NCI-H187 treated with DMSO at 0.1 percent for 48 hours (cell line): ENCODE results near the gene CA10.

ENCODE experiments used
- DNase-seq: peaks from one replicate; lab custom pipeline; 2025; lab: John Stamatoyannopoulos, UW

Gene CA10

DNA sequence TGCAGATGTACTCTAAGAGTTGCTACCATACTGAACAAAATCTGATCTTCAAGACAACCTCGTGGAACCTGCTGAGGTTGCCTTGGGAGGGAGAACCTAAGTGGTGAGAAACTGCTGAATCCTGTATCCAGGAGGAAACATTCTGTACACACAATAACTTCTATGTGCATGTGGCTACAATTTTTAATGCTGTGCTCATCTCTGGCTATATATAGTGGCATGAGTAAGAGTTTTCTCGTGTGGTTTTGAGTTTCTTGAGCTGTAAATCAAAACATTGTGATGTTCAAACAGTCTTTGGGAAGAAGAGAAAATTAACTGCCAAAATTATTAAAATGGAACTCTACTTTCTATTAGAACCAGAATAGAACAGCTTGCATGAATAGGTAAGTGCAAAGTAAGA lies 206.8 kb downstream of the CA10 start:
- no peak for DNase-seq

DNA sequence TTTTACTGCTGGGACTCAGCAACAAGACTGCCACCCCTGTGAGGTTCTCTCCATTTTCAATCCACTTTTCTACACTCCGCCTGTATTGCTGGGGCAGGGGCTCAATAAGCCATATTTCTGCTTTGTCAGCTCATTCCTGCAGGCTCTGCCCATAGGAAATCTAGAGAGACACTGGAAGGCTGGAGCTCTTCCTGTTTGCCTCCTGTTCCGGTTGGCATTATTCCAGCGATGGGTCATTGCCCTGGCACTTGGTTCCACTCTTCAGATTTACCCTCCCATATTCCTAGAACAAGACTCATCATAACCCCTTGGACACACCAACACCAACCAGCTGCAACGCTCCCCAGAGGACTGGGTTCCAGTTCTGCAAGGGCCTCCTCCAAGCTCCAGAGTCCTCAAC lies 210.4 kb downstream of the CA10 start:
- no peak for DNase-seq

DNA sequence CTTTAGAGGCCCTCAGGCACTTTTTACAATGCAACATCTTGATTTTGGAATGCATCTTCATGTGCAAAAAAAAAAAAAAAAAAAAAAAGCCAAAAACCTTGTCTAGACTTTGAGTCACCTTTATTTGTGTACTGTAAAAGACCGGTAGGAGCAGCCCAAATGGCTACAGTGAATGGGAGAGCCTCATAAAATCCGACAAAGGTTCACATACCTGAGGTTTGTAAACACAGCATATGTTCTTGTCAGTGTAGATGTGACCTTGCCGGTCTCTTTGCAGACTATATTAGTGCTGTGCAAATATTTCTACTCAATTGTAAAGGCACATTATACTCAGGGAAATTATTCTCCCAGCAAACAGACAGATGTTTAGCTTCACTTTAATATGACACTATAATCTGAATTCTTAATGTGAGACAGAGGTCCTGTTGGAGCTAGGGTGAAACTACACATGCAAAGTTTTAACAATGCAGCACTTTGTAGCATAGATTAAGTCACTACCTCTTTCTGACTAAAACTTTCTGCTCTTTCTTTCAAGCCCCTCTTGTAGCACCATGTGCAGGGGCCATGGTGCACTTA lies 211.3 kb downstream of the CA10 start:
- DNase-seq = no peak

DNA sequence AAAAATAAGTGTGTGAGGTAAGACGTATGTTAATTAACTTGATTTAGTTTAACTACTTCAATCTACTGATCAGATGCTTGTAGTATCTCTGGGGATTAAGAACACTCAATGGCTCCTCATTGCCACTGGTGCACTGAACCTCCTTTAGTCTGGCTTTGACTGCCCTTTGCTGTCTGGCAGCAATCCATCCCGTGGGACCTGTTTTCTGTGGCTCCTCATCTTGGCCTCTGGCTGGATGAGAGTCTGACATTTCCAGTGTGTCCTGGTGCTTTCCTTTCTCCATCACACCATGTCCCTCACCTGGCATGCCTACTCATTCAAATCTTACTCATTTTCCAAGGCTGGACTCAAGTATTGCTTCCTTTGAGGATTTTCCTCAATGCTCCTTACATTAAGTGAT lies 212.2 kb downstream of the CA10 start:
- DNase-seq = no peak

DNA sequence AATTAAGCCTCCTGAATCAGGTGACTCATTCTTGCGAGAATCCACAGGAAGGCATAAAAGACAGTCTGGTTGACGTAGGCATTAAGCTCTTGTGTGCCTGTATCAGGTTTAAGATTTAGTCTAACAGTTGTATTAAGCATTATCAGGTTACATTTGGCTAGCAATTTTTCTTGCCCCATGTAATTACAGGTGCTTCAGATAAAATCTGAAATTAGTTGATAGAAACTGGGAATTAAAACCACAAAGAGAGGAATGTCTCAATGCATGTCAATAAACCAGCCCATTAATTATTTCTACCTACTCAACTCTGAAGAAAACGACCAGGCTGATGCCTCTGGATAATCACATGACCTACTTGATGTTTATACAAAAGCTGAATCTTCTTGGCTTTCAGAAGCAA lies 217.2 kb downstream of the CA10 start:
- no peak for DNase-seq

DNA sequence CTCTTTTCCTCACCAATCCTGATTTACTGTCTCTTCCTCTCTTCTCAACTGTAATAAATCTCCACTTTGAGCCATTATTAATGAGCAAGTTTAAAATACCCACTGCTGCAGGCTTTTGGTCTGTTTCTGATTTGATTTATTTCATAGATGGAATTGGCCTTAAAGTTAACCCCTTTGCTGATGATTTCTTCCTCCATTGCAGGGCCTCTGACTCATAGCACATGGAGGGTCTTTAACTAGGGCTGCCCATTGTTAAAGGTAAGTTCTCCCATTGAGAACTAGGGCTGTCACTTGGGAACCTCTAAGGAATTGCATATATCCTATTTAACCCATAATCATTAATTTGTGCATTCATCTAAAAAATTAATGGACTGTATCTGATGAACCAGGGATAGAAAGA lies 221.2 kb downstream of the CA10 start:
- no peak for DNase-seq

DNA sequence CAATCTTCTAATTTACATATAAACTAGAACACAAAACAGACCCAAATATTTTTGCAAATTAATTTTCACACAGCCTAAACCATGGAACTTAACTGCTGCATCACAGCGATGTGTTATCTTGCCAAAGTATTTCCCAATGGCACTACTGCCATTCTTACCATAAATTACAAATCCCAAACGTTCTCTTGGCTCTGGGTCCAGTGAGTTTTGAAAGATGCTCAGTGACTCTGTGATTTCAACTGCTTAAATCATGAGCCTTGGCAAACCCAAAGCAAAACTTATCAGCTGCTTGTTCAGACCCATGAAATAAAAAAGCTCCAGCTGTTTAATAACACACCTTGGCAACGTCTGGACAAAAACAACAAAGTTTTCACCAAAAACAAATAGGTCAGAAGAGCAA lies 223.0 kb downstream of the CA10 start:
- no peak for DNase-seq

DNA sequence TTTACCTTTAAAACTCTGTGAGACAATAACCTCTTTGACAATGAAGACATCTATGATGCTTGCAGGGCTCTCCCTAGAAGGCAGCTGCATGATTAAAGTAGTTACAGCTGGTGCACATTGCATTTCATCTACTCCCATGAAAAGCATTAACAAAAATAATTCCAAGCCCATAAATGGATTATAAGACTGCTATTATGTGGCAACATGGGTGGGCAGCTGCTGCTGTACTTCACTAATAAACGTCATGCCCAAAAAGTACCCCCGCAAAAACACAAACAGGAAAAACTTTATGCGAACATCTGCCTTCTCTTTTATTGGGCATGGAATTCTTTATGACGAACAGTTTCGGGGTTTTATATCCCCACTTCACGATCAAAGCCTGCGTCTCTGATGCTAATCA lies 224.9 kb downstream of the CA10 start:
- no peak for DNase-seq

DNA sequence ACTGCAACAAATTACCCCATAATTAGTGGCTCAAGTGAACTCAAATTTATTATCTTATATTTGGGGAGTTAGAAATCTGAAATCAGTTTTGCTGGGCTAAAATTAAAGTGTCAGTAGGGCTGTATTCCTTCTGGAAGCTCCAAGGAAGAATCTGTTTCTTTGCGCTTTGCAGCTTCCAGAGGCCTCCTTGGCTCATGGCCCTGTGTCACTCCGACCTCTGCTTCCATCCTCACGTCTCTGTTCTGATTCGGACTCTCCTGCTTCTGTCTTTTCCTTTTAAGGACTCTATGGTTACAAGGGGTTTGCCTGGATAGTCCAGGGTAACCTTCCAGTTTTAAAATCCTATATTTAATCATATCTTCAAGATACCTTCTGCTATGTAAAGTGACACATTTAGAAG lies 232.1 kb downstream of the CA10 start:
- DNase-seq = no peak

DNA sequence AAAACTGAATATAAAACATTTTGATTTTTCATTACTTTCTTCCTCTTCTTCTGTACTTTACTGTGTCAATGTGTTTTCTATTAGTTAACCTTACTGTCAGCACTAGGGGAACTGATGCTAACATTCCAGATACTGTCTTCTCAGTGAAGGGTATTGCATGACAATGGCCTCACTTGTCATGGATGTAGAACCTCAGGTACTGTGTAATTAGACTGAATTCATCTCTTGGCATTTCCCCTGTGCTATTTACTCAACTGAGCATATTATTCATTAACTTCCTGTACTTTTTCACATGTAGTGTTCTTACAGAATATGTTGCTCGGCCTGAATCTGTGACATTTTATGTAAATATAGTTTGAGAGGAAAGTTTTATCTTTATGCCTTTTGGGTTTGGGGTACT lies 237.0 kb downstream of the CA10 start:
- DNase-seq = no peak

DNA sequence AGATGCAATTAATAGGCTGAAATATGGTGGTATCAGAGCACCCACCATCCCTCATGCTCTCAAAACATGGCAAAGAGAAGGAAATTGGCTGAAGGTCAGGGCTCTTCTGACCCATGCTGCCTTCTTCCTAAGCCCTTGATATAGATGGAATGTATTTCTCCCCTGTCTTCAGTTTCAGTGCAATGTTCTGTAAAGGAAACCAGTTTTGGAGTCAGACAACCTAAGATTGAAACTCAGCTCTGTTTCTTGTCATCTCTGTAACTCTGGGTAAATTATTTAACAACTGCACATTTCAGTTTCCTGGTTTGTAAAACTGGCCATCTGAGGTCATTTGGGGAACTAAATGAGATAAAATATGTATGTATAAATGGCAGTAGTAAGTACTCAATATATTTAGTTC lies 243.9 kb downstream of the CA10 start:
- no peak for DNase-seq

DNA sequence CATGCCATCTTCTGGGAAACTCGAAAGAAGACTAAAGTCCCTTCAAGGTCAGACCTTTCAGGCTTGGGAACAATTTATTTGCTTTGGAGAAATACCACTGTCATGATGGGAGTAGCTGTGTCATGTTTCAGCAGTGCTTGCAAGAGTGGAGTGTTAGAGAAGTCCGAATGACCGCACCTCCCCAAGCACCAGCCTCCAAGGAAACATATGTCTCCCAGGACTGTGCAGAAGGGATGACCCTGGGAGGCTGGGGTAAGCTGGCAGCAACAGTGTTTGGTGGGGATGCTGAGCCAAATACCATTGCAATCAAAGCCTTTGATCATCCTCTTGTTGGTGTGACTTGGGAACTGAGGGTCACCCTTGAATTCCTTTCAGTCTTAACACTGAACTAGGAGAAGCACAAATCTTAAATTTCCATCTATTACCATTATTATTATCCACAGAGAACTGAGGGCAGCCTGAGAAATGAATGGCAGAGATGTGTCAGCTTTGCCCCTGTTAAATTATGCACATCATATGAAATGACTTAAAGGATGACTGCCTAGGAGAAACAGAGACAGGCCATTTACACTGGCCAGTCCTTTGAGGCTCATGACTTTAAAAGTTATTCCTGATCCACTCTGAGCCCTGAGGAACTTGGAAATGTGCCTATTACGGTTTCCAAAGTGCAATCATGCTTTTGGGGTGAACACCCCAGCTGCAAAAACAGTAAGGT lies 244.9 kb downstream of the CA10 start:
- no peak for DNase-seq

DNA sequence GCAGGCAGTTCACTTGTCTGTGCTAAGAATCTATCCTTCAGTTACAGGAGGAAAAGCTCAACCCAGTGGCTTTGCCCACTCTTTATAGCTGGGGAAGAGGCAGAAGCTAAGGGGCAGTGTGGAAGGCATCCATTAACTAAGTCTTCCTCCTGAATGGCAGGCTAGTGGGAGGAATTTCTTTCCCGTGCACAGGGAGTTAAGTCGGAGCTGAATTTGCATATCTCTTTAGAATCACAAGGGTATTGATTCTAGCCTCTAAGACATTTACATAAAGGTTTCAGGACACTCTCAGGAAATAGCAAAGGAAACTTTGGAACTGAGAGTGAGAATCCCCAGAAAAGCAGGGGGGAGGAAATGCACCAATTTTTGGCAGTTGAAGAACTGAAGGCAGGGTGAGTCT lies 245.6 kb downstream of the CA10 start:
- DNase-seq = no peak

DNA sequence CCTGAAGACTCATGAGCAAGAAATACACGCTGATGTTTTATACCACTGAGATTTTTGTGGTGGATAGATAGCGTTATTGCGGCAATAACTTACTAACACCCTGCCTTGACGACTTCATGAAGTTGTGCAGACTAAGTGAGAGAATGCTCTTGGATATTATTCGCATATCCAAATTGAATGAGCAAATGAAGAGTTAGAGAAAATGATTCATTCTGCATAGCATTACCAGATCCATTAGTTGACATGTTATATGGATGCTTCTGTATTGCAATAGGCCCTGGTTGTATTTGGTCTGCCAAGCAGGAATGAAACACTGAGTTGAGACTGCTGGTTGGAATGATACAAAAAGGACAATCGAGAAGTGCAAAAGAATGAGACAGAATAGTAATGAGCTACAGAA lies 247.3 kb downstream of the CA10 start:
- no peak for DNase-seq

DNA sequence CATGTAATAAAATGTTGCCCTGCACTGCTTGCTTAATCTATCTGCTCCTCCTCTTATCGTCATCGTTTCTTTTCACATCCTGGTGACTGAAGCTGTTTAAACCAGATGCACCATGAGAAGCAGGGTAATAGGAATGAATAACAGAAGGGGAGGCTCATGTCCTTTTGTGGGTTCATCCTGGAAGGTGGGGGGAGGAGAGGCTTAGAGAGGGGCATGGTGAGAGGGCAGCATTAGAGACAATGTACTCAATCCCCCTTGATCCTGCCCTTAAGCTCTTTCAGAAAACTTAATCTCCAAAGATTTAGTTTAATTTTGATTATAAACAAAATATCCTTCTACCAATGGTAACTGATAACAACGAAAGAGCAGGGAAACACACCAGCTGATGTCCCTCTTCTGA lies 248.5 kb downstream of the CA10 start:
- no peak for DNase-seq

DNA sequence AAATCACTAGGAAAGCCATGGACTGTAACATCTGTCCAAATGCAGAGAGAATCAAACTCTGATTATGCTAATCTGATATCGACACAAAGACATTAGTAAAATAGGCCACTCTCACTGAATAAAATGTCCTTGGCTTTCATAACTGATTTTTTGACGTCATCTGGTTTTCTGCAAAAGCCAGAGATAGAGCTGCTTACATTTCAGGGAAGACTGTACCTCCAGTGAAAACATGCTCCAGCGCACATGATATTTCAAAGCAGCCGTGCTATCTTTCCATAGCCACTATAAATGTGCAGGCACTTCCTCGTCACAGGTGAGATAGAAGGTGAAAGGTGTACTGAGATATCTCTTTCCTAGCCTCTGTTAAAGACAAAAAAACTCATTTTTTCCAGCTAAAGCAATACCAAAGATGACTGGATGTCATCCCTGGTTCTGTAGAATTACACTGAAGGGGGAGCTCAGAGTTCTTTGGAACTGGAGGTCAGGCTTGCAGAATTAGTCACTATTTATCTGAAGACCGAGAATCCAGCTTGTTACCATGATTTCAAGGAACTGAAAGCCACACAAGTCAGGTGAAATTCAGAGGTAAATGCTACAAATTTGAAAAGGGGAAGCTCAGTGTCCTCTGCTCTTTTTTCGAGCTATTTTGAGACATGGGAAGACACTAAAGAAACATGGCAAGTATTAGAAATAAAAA lies 249.5 kb downstream of the CA10 start:
- DNase-seq = no peak

DNA sequence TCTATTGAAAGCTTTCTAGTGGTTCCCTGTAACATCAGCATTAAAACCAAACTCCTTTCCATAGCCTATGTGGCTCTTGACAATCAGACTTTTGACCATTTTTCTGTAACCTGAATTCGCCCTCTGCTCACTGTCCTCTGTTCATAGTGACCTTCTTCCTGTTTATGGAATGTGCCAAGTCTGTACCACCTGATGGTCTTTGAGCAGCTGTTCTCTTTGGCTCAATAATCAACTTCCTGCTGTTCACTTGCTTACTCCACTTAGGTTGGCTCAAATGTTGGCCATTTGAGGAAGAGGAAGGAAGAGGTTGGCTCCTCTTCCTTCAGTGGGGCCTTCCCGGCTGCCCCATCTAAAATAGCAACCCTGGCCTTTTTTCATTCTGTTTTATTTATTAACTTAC lies 251.5 kb downstream of the CA10 start:
- no peak for DNase-seq

DNA sequence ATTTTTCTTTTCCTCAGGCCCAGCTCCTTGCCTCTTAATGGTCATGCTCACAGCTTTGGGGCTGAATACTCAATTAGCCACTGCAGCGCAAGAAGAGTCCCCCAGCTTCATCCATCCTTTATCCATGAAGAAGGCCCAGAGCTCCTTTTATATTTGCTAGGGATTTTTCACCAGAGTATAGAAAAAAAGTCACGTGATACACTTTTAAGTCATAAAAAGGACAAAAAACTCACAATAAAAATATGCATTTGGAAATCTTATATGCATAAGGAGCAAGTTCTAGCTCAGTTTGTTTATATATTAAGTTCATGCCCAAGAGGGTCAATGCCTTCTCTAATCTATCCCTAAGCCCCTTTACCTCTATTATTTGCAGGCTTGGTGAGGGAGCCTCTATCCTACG lies 254.1 kb downstream of the CA10 start:
- DNase-seq = no peak

DNA sequence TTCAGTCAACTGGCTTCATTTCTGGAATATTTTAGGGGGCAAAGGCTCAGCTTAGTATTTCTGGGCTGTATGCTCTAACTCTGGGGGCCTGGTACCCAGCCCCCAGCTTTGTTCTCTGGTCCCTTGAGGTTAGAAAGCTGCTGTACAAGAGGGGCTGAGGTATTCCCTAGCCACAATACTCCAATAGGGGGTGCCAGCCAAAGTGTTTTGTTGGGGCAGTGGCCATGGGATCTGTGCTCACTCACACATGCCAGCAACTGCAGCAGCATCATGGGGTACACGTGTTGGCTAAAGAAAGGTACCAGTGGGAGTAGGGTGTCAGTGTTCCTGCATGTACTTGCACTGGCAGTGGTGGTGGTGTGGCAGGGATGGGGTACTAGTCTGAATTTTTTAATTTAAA lies 257.3 kb downstream of the CA10 start:
- no peak for DNase-seq

DNA sequence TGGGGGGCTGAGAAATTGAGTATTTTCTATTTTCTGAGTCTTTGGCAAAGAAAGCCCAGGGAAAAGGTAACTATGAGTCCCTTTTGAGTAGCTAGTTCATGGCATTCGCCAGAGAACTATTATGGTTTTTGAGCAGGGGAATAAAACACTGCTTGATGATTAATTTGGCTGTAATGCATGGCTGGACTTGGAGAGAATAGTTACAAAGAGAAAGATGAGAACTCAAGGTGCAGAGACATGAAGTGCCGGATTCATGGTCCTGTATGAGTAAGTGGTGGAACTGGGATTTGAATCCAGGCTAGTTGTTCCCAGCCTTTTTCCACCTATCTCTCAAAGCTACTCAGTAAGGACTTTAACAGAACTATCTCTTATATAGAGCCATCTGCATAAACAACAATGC lies 266.6 kb downstream of the CA10 start:
- DNase-seq = no peak

DNA sequence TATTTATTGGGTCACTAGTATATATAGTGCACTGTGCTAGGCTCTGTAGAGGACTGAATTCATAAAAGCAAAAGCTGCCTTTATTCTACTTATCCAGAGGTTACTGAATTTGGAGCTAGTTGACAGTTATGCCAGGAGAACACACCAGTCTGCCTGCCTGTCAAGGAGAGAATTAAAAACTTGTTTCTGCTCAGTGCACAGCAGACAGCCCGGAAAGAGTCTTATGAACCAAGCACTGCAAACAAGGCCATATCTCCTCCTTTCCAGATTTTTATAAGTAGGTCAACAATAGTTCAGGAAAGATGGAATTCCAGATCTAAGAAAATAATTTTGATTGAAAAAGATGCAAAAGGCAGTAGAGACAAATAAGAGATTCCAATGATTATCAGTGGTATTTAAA lies 267.8 kb downstream of the CA10 start:
- no peak for DNase-seq

DNA sequence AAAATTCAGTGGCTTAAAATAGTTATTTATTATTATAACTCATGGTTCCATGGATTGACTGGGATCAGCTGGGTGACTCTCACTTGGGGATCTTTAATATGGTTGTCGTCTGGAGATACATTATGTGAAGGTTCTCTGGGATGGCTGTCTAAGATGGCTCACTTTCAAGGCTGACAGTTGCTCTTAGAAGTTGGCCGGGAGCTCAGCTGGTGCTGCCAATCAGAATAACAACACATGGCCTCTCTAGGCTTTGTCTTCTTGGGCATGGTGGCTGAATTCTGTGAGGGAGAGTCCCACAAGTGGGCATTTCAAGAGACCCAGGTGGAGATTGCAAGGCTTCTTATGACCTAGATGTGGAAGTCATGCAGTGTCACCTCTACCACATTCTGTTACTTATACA lies 269.7 kb downstream of the CA10 start:
- no peak for DNase-seq

DNA sequence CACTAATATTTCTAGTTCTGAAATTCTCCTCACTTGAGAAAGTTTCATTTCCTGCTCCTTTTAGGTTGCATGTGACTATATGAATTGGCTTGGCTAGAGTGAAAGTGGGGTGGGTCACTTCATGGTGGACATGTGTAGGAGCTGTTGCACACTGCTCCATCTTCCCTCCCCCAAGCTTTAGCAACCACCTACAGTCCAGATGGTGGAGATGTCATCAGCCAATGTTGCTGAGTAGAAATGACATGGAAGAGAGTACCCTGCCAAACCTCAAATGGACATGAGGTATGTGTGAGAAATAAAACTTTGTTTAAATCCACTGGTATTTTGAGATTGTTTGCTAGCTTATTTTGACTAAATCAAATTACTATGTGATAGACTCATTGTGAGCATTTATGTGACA lies 281.5 kb downstream of the CA10 start:
- DNase-seq = no peak

DNA sequence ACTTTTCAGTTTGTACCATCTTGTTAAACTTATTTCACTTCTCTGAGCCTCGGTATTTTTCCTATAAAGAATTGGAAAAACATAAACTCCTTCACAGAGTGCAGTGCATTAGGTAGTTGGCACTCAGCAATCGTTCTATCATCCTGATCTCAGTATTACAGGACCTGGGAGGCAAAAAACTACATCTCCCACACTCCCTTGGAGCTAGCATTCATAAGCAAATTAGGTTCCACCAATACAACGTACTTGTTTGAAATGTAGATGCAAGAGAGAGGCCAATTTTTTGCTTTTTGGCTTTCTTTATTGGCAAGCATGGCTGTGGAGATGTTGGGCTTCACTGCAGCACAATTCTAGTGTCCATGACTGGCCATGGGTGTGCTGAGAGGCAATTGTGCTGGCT lies 285.2 kb downstream of the CA10 start:
- no peak for DNase-seq
